ENCODE data around the gene ZIM2.
A peak's percentile ranks its signal among the peaks of the same experiment; 100 is the strongest.

Gene ZIM2

DNA sequence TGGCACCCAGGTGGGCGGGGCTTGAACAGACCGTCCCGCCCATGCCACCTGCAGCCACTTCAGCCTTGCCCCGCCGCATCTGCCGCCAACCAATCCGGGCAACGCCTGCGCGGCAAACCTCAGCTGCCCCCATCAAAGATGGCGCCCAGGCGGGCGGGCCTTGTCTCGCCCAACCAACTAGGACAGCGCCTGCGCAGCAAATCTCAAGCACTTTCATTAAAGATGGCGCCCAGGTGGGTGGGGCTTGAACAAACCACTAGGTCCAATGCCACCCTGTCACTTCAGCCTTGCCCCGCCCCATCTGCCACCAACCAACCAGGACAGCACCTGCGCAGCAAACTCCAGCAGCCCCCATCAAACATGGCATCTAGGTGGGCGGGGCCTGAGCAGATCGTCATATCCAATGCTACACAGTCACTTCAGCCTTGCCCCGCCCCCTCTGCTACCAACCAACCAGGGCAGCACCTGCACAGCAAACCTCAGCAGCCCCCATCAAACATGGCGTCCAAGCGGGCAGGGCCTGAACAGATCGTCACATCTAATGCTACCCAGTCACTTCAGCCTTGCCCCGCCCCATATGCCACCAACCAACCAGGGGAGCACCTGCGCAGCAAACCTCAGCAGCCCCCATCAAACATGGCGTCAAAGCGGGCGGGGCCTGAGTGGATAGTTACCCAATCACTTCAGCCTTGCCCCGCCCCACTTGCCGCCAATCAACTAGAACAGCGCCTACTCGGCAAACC, 1.4 kb downstream of the ZIM2 start:
- peak; percentile 99 for DNase-seq (ENCODE audit: low spot score)

GRCh38 chr19:56838024-56838908, 2.3 kb downstream of the ZIM2 start:
- peak; percentile 86 for DNase-seq (ENCODE audit: low spot score)

DNA sequence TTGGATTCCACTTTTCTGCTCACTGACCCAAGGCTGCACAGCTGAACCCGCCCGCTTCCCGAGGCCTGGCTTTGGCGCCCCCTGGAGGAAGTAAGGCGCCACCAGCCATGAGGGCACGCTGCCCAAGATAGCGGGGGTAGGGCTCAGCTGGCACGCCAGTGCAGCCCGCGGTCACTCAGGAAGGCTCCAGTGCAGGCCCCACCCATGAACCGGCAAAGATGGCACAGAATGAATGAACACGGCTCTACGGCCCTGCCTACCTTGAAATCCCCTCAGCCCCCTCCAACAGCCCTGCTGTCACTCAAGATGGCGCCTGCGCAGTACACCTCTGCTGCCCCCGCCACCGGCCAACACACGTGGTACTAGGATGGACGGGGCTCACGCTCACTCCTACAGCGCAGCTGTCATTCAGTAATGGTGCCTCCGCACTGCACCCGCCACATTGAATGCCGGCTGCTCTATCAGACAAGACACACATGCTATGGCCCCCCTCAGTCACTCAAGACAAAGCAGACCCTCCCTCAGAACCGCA, 3.0 kb downstream of the ZIM2 start:
- peak; percentile 86 for DNase-seq (ENCODE audit: low spot score)

DNA sequence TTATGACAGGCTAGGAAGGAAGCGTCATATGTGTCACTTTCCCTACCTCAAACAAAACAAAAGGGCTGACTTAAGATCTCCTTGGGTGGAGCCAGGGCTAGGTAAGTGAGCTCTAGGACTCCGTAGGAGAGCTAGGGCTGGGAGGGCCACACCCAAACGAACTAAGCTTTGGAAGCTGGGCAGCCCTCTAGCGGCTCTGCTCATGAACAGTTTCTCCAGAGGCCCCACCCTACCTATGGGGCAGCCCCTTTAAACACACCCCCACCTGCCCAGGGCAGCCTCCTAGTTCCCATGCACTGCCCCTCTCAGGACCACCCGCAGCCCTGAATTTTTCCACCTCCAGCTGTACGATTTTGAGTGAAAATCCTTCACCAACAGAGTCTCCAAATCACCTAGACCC, 3.5 kb downstream of the ZIM2 start:
- DNase-seq (ENCODE audit: low spot score) = peak; percentile 13

- no peak for DNase-seq (ENCODE audit: low spot score)
Measured at GRCh38 chr19:56836059-56836458, 4.5 kb downstream of the ZIM2 start.

- no peak for DNase-seq (ENCODE audit: low spot score)
Measured at GRCh38 chr19:56835401-56835800, 5.1 kb downstream of the ZIM2 start.

- DNase-seq (ENCODE audit: low spot score) = peak; percentile 25
Measured at GRCh38 chr19:56834564-56835375, 5.8 kb downstream of the ZIM2 start.

DNA sequence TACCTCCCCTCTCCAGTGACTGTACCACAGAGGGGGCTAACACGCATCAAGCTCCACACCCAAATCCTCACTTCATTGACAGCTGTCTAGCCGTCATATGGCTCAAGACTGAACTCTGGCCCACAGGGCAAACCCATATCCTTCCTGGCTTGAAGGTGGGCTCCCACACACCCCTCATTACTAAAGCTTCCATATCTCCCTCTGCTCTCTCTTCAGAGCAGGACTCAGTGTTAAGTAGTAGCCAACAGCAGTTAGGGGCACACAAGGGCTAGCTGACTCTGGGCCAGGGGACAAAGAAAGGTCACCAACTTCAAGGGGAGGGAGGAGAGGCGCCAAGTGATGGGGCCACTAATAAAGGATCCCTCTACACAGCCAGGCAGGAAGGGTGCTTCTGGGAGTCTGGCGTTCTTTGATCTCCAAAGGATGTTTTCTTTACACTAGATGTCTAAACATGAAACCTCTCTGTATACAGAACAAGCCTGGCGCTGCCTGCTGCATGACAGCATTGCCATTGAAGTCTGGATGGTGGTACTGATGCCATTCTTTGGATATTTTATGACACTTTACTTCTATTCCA, 8.1 kb downstream of the ZIM2 start:
- no peak for DNase-seq (ENCODE audit: low spot score)

DNA sequence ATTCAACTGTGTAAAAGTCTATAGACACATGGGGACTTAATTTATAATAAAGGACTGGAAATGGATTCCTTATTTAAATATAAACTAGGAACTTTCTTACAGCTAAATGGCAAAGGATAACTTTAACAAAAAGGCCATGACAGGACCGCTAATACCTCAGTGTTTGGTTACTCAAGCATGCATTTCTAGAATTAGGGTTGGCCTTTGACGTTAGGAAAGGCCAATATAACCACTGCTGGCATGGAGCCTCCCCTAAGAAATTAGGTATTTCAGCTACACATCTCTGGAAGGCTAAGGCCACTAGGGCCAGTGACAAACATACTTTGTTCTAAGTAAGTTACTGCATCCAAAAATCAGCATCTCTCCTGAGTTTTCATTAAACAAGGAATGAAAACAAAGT, 9.3 kb downstream of the ZIM2 start:
- DNase-seq (ENCODE audit: low spot score) = no peak

GRCh38 chr19:56829596-56829995, 10.9 kb downstream of the ZIM2 start:
- DNase-seq (ENCODE audit: low spot score) = no peak

- DNase-seq (ENCODE audit: low spot score) = no peak
Measured at GRCh38 chr19:56827708-56828107, 12.8 kb downstream of the ZIM2 start.

GRCh38 chr19:56823956-56824355, 16.6 kb downstream of the ZIM2 start:
- no peak for DNase-seq (ENCODE audit: low spot score)

GRCh38 chr19:56823417-56823816, 17.1 kb downstream of the ZIM2 start:
- no peak for DNase-seq (ENCODE audit: low spot score)

DNA sequence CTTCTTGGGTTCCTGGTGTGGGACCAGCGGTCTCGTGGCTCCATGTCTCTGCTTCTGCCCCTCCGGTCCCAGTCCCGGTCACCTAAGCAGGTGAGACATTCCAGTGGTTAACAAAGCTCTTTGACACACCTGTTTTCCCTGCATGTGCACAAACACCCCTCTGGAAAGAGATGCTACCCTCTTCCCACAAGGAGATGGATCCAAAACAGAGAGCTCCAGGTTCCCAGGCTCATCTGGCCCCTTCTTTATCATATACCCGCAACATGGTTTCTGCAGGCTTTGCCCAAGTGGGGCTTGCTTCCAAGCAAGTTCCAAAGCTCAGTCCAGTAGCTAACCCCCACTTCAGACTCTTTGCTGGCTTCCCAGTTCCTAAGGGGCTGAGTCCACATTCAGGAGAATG, 17.8 kb downstream of the ZIM2 start:
- no peak for DNase-seq (ENCODE audit: low spot score)

DNA sequence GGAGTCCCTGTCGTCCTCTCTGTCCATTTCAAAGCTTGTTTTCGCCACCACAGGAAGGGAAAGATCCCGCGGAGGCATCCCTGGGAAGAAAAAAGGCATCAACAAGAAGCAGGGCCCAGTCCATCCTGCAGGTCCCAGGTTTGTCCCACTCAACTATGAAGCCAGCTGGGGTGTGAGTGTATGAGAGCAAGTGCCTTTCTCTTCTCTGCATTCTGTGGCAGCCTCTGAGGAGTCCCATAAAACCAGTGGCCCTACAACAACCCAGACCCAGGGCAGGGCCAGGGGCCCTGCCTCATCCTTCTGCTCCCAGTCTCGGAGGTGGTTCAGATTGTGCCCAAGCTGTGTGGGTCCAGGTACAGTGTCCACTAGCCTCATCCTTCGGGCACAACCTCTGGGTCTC, 18.9 kb downstream of the ZIM2 start:
- no peak for DNase-seq (ENCODE audit: low spot score)

DNA sequence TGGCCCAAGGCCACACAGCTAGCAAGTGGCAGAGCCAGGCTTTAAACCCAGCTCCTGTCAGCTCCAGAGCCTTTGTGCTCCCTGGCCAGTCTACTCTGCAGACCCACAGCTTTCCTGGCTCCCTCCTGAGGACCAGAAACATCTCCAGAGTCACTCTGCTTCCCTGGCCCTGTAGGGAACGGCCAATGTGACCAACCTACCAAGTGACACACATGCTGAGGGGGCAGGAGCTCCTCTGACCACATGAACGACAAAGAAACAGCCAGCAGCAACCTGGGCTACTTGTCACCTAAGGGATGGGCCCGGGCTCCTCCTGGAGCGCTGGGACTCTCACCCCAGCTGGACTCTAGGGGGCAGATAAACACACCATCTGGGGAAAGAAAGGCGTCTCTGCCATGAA, 19.3 kb downstream of the ZIM2 start:
- DNase-seq (ENCODE audit: low spot score) = no peak

DNA sequence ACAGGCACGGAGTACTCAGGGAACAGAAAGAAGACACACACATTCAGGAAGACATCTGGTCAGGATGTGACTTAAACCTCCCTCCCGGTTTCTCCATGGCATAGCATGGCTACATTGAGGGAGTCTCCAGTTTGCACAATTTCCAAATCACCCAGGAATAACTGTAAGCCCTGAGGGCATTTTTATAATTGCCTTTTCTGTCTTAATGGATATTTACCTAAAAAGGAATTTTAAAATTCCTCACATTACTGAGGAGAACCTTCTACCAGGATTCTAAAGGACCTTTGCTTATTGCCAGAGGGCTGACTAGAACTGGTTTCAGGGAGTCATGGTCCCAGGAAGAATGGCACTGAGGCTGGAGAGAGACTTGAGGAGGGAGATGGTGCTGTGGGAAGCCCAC, 21.4 kb downstream of the ZIM2 start:
- no peak for DNase-seq (ENCODE audit: low spot score)

DNA sequence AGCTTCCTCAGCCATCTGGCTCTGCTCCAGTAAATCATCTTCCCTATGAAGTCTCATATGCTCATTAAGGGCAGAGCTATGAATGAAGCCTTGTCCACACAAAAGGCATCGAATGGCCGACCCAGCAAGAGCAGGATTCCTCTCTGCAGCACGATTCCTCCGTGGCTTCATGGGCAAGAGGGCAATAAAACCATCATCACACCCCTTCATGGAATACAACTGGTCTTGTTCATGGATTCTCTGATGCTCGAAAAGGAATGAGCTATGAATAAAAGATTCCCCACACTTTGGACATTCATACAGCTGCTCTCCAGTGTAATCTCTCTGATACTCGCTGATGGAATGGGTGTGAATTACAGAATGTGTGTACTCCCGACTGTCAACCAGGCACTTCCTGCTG, 25.9 kb downstream of the ZIM2 start:
- no peak for DNase-seq (ENCODE audit: low spot score)

GRCh38 chr19:56813531-56813930, 27.0 kb downstream of the ZIM2 start:
- no peak for DNase-seq (ENCODE audit: low spot score)

GRCh38 chr19:56811480-56811879, 29.0 kb downstream of the ZIM2 start:
- DNase-seq (ENCODE audit: low spot score) = no peak

DNA sequence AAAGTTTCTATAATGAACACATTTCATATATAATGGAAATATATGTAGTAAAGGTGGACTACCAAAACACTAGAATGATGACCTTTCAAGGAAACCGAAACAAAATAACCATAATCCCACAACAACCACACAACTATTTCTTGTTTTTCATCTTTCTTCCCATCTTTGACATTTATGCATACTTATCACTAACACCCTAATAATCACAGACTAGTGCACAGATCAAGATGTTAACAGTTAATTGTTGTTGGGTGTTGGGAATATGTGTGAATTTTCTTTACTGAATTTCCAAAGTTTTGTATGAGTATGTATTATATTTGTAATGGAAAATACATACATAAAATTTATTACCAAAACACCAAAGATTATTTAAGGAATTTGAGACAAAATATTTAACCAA, 30.3 kb downstream of the ZIM2 start:
- no peak for DNase-seq (ENCODE audit: low spot score)
